Liver (tissue), 9 donors: ENCODE measurements around the gene MMS22L. TPM values are rescaled to one million over a fixed set of nuclear protein-coding genes. Genes with fewer than 3 reads are reported as not detected.

Experiments used
- DNase-seq: peaks from one replicate; pipeline ENCODE4 v3.0.0-alpha.2; 2017; ENCODE audit warnings: low spot score
- H3K27ac ChIP-seq, 2 donors: one replicate each; pipeline ENCODE4 v1.7.0; 2013; ENCODE audit warnings: inconsistent platforms in 2 of 2, low read length in 2 of 2, control low read depth in 1 of 2, low read depth in 1 of 2, mild to moderate bottlenecking in 1 of 2
- H3K27me3 ChIP-seq, 4 donors: one replicate each; pipeline versions ENCODE4 v1.6.1 to v1.7.0; 2013; ENCODE audit warnings: low read length in 3 of 4, inconsistent platforms in 1 of 4, mild to moderate bottlenecking in 1 of 4, moderate library complexity in 1 of 4; ENCODE audit not compliant: control insufficient read depth in 4 of 4, insufficient read depth in 4 of 4
- H3K36me3 ChIP-seq, 4 donors: one replicate each; pipeline versions ENCODE4 v1.6.1 to v1.7.0; 2013; ENCODE audit warnings: low read length in 3 of 4, mild to moderate bottlenecking in 3 of 4, low read depth in 1 of 4, moderate library complexity in 1 of 4; ENCODE audit not compliant: control insufficient read depth in 4 of 4, insufficient read depth in 3 of 4
- H3K4me1 ChIP-seq, 4 donors: one replicate each; pipeline versions ENCODE4 v1.6.1 to v1.7.0; 2013; ENCODE audit warnings: low read length in 3 of 4, mild to moderate bottlenecking in 3 of 4, moderate library complexity in 1 of 4; ENCODE audit not compliant: control insufficient read depth in 4 of 4, insufficient read depth in 4 of 4
- H3K4me3 ChIP-seq, 3 donors: one replicate each; pipeline versions ENCODE4 v1.6.1 to v1.7.0; 2013; ENCODE audit warnings: low read length in 3 of 3, control low read depth in 1 of 3, low read depth in 1 of 3, mild to moderate bottlenecking in 1 of 3
- H3K9ac ChIP-seq, 2 donors: one replicate each; pipeline ENCODE4 v1.7.0; 2013; ENCODE audit warnings: low read length in 2 of 2, mild to moderate bottlenecking in 2 of 2, moderate library complexity in 2 of 2, control low read depth in 1 of 2, low read depth in 1 of 2
- H3K9me3 ChIP-seq, 4 donors: one replicate each; pipeline versions ENCODE4 v1.6.1 to v1.7.0; 2013; ENCODE audit warnings: low read length in 3 of 4; ENCODE audit not compliant: control insufficient read depth in 4 of 4
- EGR1 ChIP-seq, 2 donors: IDR thresholded peaks; 2 replicates each; pipeline ENCODE4 v1.6.1; 2016 to 2018; ENCODE audit warnings: antibody characterized with exemption in 2 of 2, low read depth in 2 of 2
- FOXA1 ChIP-seq: IDR thresholded peaks from 2 replicates; pipeline ENCODE4 v1.6.1; 2016; ENCODE audit warnings: antibody characterized with exemption
- FOXA2 ChIP-seq: IDR thresholded peaks from 2 replicates; pipeline ENCODE4 v1.6.1; 2016; ENCODE audit warnings: antibody characterized with exemption
- GABPA ChIP-seq, 2 donors: IDR thresholded peaks in 1 of 2; conservative IDR thresholded peaks in 1 of 2; 2 replicates each; pipeline ENCODE4 v1.6.1; 2016; ENCODE audit warnings: antibody characterized with exemption in 2 of 2, mild to moderate bottlenecking in 1 of 2, moderate library complexity in 1 of 2
- HNF4A ChIP-seq, 2 donors: conservative IDR thresholded peaks; 2 replicates each; pipeline ENCODE4 v1.6.1; 2016; ENCODE audit warnings: antibody characterized with exemption in 2 of 2, mild to moderate bottlenecking in 2 of 2
- HNF4G ChIP-seq: IDR thresholded peaks from 2 replicates; pipeline ENCODE4 v1.6.1; 2016; ENCODE audit warnings: antibody characterized with exemption
- JUND ChIP-seq, 2 donors: IDR thresholded peaks; 2 replicates each; pipeline ENCODE4 v1.6.1; 2016; ENCODE audit warnings: antibody characterized with exemption in 2 of 2
- NR2F2 ChIP-seq: IDR thresholded peaks from 2 replicates; pipeline ENCODE4 v1.6.1; 2016; ENCODE audit warnings: antibody characterized with exemption
- RAD21 ChIP-seq, 2 donors: IDR thresholded peaks; 2 replicates each; pipeline ENCODE4 v1.6.1; 2016; ENCODE audit warnings: antibody characterized with exemption in 2 of 2, mild to moderate bottlenecking in 2 of 2
- RXRA ChIP-seq, 2 donors: IDR thresholded peaks; 2 replicates each; pipeline ENCODE4 v1.6.1; 2017 to 2018; ENCODE audit warnings: antibody characterized with exemption in 2 of 2, mild to moderate bottlenecking in 1 of 2
- SP1 ChIP-seq: IDR thresholded peaks from 2 replicates; pipeline ENCODE4 v1.6.1; 2018; ENCODE audit warnings: antibody characterized with exemption, mild to moderate bottlenecking
- TAF1 ChIP-seq: conservative IDR thresholded peaks from 2 replicates; pipeline ENCODE4 v1.6.1; 2016; ENCODE audit warnings: antibody characterized with exemption, mild to moderate bottlenecking
- YY1 ChIP-seq: IDR thresholded peaks from 2 replicates; pipeline ENCODE4 v1.6.1; 2016; ENCODE audit warnings: antibody characterized with exemption, mild to moderate bottlenecking
- WGBS: extraction: QIAGEN DNeasy Blood & Tissue Kit; methylation state at CpG from one replicate; pipeline ENCODE4 v1.1.7; 2013; 5-methylcytosine and 5-hydroxymethylcytosine counted together
- polyA plus RNA-seq, 2 donors: library from polyadenylated mRNA; stranded (reverse) in 1 of 2; unstranded in 1 of 2; fragments of 200-250 nt in 1 of 2; fragments of >200 nt in 1 of 2; fragmentation: Nextera tagmentation in 1 of 2; extraction: Ambion mirVana in 1 of 2; gene quantifications; one replicate each; pipeline versions ENCODE4 v1.2.1 to v1.2.3, GENCODE V29; 2013 to 2015
- total RNA-seq, 2 donors: library from RNA; depleted of rRNA; stranded (reverse); fragments of >200 nt; gene quantifications; one replicate each; pipeline ENCODE4 v1.2.3, GENCODE V29; 2014
- TF ChIP-seq, protein P1 (sequence below): fragments of 150-350 bp; IDR thresholded peaks from 2 replicates; pipeline ENCODE4 v1.5.1; 2017; ENCODE audit warnings: improper control_type of control experiment, low read depth, low read length; ENCODE audit not compliant: missing input control
- TF ChIP-seq, protein P2 (sequence below): IDR thresholded peaks from 2 replicates; pipeline ENCODE4 v1.6.1; 2016; ENCODE audit warnings: antibody characterized with exemption
- TF ChIP-seq, protein P3 (sequence below): IDR thresholded peaks from 2 replicates; pipeline ENCODE4 v1.6.1; 2016; ENCODE audit warnings: antibody characterized with exemption
- TF ChIP-seq, protein P4 (sequence below): IDR thresholded peaks from 2 replicates; pipeline ENCODE4 v1.6.1; 2016; ENCODE audit warnings: antibody characterized with exemption
- TF ChIP-seq, protein P5 (sequence below): IDR thresholded peaks from 2 replicates; pipeline ENCODE4 v1.6.1; 2016; ENCODE audit warnings: antibody characterized with exemption, mild to moderate bottlenecking
- donor health status: healthy.
- donor health status: healthy.
- donor health status: healthy.
- donor health status: healthy.
- donor health status: healthy.

The MMS22L gene
- total and polyA plus RNA-seq, 4 donors: 0.32 to 14.9 (median 2.6) TPM

DNA sequence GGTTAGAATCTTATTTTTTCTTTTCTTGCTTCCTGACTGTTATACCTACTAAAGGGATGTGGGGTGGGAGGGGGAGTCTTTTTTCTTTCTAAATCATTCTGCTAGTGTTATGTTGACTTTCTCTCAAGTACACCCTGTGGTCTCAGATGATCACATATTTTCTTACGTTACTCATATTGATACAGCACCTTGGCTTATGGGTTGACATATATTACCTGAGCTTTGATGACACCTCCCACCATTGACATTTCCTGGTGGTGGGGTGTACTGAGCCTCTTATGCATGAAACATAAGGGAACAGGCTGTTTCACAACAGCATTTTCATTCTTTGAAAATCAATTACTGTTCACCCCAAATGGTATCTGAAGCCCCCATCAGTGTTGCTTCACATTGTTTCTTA, 169.8 kb downstream of the MMS22L start (continued):
- TF ChIP-seq, protein P1, sequence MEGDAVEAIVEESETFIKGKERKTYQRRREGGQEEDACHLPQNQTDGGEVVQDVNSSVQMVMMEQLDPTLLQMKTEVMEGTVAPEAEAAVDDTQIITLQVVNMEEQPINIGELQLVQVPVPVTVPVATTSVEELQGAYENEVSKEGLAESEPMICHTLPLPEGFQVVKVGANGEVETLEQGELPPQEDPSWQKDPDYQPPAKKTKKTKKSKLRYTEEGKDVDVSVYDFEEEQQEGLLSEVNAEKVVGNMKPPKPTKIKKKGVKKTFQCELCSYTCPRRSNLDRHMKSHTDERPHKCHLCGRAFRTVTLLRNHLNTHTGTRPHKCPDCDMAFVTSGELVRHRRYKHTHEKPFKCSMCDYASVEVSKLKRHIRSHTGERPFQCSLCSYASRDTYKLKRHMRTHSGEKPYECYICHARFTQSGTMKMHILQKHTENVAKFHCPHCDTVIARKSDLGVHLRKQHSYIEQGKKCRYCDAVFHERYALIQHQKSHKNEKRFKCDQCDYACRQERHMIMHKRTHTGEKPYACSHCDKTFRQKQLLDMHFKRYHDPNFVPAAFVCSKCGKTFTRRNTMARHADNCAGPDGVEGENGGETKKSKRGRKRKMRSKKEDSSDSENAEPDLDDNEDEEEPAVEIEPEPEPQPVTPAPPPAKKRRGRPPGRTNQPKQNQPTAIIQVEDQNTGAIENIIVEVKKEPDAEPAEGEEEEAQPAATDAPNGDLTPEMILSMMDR: no peak
- TF ChIP-seq, protein P2, sequence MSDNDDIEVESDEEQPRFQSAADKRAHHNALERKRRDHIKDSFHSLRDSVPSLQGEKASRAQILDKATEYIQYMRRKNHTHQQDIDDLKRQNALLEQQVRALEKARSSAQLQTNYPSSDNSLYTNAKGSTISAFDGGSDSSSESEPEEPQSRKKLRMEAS: no peak
- TF ChIP-seq NR2F2 (no peak), EGR1 (IDR thresholded peaks at IDR 0.05; ENCODE audit: low read depth in 2 of 2) (no peak), TAF1 (no peak)

DNA sequence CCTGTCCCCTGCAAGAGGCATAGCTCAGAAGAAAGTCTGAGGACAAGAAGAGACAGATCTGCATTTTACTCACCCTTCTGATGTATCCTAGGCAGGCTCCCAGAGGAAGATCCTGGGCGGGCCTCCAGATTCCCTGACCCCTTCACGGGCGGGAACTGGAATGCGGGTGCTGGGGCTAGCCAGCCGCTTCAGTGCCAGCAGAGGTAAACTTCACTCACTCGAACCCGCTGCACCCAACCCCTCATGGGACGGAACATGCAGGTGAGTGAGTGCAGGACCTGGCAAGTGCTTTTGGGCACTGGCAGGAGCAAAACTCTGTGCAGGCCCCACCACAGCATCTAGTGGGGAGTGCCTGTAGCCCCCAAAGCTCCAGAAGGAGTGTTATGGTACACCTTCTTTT, 171.8 kb downstream of the MMS22L start:
- WGBS: 96% methylated on average over 8 of the region's 8 CpGs
- no peak overlapping the region for H3K4me3 ChIP-seq
- DNase-seq: no peak
- H3K36me3 ChIP-seq: no peaks in the 10 kb centered on the region
- H3K27me3 ChIP-seq: no peaks in the 10 kb centered on the region
- H3K9me3 ChIP-seq: no peaks in the 10 kb centered on the region
- TF ChIP-seq JUND (IDR thresholded peaks at IDR 0.05): no peak
- TF ChIP-seq, protein P2: no peak
- no peak for TF ChIP-seq FOXA1
- TF ChIP-seq RXRA (IDR thresholded peaks at IDR 0.05): no peak
- TF ChIP-seq YY1: no peak
- TF ChIP-seq, protein P3, sequence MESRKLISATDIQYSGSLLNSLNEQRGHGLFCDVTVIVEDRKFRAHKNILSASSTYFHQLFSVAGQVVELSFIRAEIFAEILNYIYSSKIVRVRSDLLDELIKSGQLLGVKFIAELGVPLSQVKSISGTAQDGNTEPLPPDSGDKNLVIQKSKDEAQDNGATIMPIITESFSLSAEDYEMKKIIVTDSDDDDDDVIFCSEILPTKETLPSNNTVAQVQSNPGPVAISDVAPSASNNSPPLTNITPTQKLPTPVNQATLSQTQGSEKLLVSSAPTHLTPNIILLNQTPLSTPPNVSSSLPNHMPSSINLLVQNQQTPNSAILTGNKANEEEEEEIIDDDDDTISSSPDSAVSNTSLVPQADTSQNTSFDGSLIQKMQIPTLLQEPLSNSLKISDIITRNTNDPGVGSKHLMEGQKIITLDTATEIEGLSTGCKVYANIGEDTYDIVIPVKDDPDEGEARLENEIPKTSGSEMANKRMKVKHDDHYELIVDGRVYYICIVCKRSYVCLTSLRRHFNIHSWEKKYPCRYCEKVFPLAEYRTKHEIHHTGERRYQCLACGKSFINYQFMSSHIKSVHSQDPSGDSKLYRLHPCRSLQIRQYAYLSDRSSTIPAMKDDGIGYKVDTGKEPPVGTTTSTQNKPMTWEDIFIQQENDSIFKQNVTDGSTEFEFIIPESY: no peak
- no peak for TF ChIP-seq TAF1
- TF ChIP-seq FOXA2: no peak
- H3K9ac ChIP-seq: no peak overlapping the region
- H3K27ac ChIP-seq: no peak overlapping the region
- H3K4me1 ChIP-seq: no peaks in the 10 kb centered on the region

DNA sequence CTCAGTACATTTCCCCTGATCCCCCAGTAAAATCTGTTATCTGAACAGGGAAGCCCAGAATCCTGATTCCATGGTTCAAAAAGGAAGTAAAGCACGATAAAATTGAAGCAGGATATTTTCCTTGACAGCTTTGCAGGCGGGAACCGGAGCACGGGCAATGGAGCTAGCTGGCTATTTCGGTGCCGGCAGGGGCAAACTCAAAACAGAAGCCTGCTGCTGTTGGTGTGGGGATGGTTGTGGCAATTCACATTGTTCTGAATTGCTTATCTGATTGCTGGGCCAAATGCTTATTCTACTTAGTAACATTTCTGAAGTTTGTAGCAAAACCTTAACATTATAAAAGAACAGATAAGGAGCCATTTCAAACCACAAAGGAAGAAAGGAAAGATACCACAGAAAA, 172.4 kb downstream of the MMS22L start:
- 66% methylated on average over 6 of the region's 6 CpGs for WGBS
- TF ChIP-seq FOXA2: no peak
- TF ChIP-seq RXRA (IDR thresholded peaks at IDR 0.05): no peak
- TF ChIP-seq, protein P4, sequence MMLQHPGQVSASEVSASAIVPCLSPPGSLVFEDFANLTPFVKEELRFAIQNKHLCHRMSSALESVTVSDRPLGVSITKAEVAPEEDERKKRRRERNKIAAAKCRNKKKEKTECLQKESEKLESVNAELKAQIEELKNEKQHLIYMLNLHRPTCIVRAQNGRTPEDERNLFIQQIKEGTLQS: no peak
- no peak for TF ChIP-seq FOXA1
- no peak for TF ChIP-seq SP1
- no peak for TF ChIP-seq RAD21 (IDR thresholded peaks at IDR 0.05)
- TF ChIP-seq TAF1: no peak
- TF ChIP-seq, protein P5, sequence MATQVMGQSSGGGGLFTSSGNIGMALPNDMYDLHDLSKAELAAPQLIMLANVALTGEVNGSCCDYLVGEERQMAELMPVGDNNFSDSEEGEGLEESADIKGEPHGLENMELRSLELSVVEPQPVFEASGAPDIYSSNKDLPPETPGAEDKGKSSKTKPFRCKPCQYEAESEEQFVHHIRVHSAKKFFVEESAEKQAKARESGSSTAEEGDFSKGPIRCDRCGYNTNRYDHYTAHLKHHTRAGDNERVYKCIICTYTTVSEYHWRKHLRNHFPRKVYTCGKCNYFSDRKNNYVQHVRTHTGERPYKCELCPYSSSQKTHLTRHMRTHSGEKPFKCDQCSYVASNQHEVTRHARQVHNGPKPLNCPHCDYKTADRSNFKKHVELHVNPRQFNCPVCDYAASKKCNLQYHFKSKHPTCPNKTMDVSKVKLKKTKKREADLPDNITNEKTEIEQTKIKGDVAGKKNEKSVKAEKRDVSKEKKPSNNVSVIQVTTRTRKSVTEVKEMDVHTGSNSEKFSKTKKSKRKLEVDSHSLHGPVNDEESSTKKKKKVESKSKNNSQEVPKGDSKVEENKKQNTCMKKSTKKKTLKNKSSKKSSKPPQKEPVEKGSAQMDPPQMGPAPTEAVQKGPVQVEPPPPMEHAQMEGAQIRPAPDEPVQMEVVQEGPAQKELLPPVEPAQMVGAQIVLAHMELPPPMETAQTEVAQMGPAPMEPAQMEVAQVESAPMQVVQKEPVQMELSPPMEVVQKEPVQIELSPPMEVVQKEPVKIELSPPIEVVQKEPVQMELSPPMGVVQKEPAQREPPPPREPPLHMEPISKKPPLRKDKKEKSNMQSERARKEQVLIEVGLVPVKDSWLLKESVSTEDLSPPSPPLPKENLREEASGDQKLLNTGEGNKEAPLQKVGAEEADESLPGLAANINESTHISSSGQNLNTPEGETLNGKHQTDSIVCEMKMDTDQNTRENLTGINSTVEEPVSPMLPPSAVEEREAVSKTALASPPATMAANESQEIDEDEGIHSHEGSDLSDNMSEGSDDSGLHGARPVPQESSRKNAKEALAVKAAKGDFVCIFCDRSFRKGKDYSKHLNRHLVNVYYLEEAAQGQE: no peak
- no peak for TF ChIP-seq GABPA (IDR thresholded peaks at IDR 0.05 in 1 of 2, conservative IDR thresholded peaks at IDR 0.05 in 1 of 2)
- no peak for TF ChIP-seq HNF4G
- TF ChIP-seq, protein P3: no peak
- no peak for TF ChIP-seq JUND (IDR thresholded peaks at IDR 0.05)
- no peak for TF ChIP-seq NR2F2
- TF ChIP-seq, protein P2: no peak
- no peak for TF ChIP-seq HNF4A (conservative IDR thresholded peaks at IDR 0.05)
- TF ChIP-seq EGR1 (IDR thresholded peaks at IDR 0.05; ENCODE audit: low read depth in 2 of 2): no peak

More for the DNA sequence above, 172.4 kb downstream of the MMS22L start:
- Histone ChIP-seq H3K27ac (no peak overlapping the region), H3K4me1 (no peaks in the 10 kb centered on the region), H3K4me3 (no peak overlapping the region), H3K9me3 (no peaks in the 10 kb centered on the region), H3K36me3 (no peaks in the 10 kb centered on the region), H3K27me3 (no peaks in the 10 kb centered on the region), H3K9ac (no peak overlapping the region)
- DNase-seq: no peak
